ENCODE measurements around the gene TRA2A.

- TF ChIP-seq CTCF (IDR thresholded peaks at IDR 0.05) (no peak), POLR2A (IDR thresholded peaks at IDR 0.05) (no peak)
Measured at GRCh38 chr7:23539494-23539907, 7.7 kb upstream of the TRA2A start.
